ENCODE results near the gene PLEKHA3. TPM values are rescaled to one million over a fixed set of nuclear protein-coding genes. Genes with fewer than 3 reads are reported as not detected.
A peak's percentile ranks its signal among the peaks of the same experiment; 100 is the strongest.
"Not testable (repeated sequence)": the region's sequence is repeated elsewhere in the genome, so short reads cannot be mapped to it uniquely, and the experiment has no call there.

Gene PLEKHA3
- total RNA-seq, 2 experiments from 2014 or later: 28.9 to 29.4 TPM

GRCh38 chr2:178469219-178469849, 10.9 kb upstream of the PLEKHA3 start:
- peaks cover 4% of the 10 kb centered on the region for H3K36me3 Mint-ChIP-seq
- no peaks in the 10 kb centered on the region for H3K9me3 Mint-ChIP-seq
- no peak overlapping the region for H3K4me3 Mint-ChIP-seq
- no peak for DNase-seq
- no peaks in the 10 kb centered on the region for H3K27me3 Mint-ChIP-seq
- peaks cover 3% of the 10 kb centered on the region for H3K4me1 Mint-ChIP-seq
- ATAC-seq (ENCODE audit: low read depth): no peak
- POLR2A ChIA-PET: no interaction called here
- H3K27ac Mint-ChIP-seq: no peak overlapping the region

GRCh38 chr2:178471313-178471712, 8.9 kb upstream of the PLEKHA3 start:
- H3K36me3 Mint-ChIP-seq; H3K4me3 Mint-ChIP-seq; DNase-seq; H3K27me3 Mint-ChIP-seq; H3K9me3 Mint-ChIP-seq; ATAC-seq (ENCODE audit: low read depth); H3K27ac Mint-ChIP-seq; POLR2A ChIA-PET; H3K4me1 Mint-ChIP-seq: not testable (repeated sequence)

GRCh38 chr2:178473373-178473772, 6.9 kb upstream of the PLEKHA3 start:
- POLR2A ChIA-PET: no interaction called here
- H3K27me3 Mint-ChIP-seq: no peaks in the 10 kb centered on the region
- H3K36me3 Mint-ChIP-seq: peaks cover 2% of the 10 kb centered on the region
- ATAC-seq (ENCODE audit: low read depth): no peak
- no peak overlapping the region for H3K27ac Mint-ChIP-seq
- no peak for DNase-seq
- H3K9me3 Mint-ChIP-seq: no peaks in the 10 kb centered on the region
- H3K4me1 Mint-ChIP-seq: peaks cover 12% of the 10 kb centered on the region
- no peak overlapping the region for H3K4me3 Mint-ChIP-seq

- POLR2A ChIA-PET: no interaction called here
- H3K4me1 Mint-ChIP-seq: peaks cover 14% of the 10 kb centered on the region
- H3K4me3 Mint-ChIP-seq: no peak overlapping the region
- no peaks in the 10 kb centered on the region for H3K27me3 Mint-ChIP-seq
- ATAC-seq (ENCODE audit: low read depth) (no peak), DNase-seq (no peak)
- H3K27ac Mint-ChIP-seq: no peak overlapping the region
- no peaks in the 10 kb centered on the region for H3K9me3 Mint-ChIP-seq
- peaks cover 2% of the 10 kb centered on the region for H3K36me3 Mint-ChIP-seq
Observed at GRCh38 chr2:178473931-178474330, 6.3 kb upstream of the PLEKHA3 start.

GRCh38 chr2:178474560-178474959, 5.7 kb upstream of the PLEKHA3 start:
- H3K9me3 Mint-ChIP-seq: no peaks in the 10 kb centered on the region
- DNase-seq: no peak
- no peaks in the 10 kb centered on the region for H3K27me3 Mint-ChIP-seq
- H3K4me3 Mint-ChIP-seq: no peak overlapping the region
- POLR2A ChIA-PET: no interaction called here
- no peak overlapping the region for H3K27ac Mint-ChIP-seq
- H3K36me3 Mint-ChIP-seq: peaks cover 2% of the 10 kb centered on the region
- no peak for ATAC-seq (ENCODE audit: low read depth)
- H3K4me1 Mint-ChIP-seq: peaks cover 17% of the 10 kb centered on the region

GRCh38 chr2:178476477-178476876, 3.8 kb upstream of the PLEKHA3 start:
- H3K36me3 Mint-ChIP-seq: peaks cover 2% of the 10 kb centered on the region
- ATAC-seq (ENCODE audit: low read depth) (no peak), DNase-seq (no peak)
- peaks cover 22% of the 10 kb centered on the region for H3K4me1 Mint-ChIP-seq
- no peak overlapping the region for H3K27ac Mint-ChIP-seq
- no peak overlapping the region for H3K4me3 Mint-ChIP-seq
- no peaks in the 10 kb centered on the region for H3K27me3 Mint-ChIP-seq
- no peaks in the 10 kb centered on the region for H3K9me3 Mint-ChIP-seq
- POLR2A ChIA-PET: no interaction called here

- no peak for ATAC-seq (ENCODE audit: low read depth)
- no peak for DNase-seq
- Mint-ChIP-seq H3K4me1 (peaks cover 30% of the 10 kb centered on the region), H3K27ac (no peak overlapping the region), H3K27me3 (no peaks in the 10 kb centered on the region), H3K9me3 (no peaks in the 10 kb centered on the region), H3K36me3 (peaks cover 2% of the 10 kb centered on the region), H3K4me3 (peak overlapping the region; percentile 94)
- POLR2A ChIA-PET: no interaction called here
Observed at GRCh38 chr2:178477443-178478129, 2.7 kb upstream of the PLEKHA3 start.

- DNase-seq (no peak), ATAC-seq (ENCODE audit: low read depth) (no peak)
- POLR2A ChIA-PET: no interaction called here
- H3K27me3 Mint-ChIP-seq: no peaks in the 10 kb centered on the region
- peaks cover 34% of the 10 kb centered on the region for H3K4me1 Mint-ChIP-seq
- H3K27ac Mint-ChIP-seq: peak overlapping the region; percentile 99
- no peaks in the 10 kb centered on the region for H3K9me3 Mint-ChIP-seq
- peaks cover 2% of the 10 kb centered on the region for H3K36me3 Mint-ChIP-seq
- H3K4me3 Mint-ChIP-seq: peak overlapping the region; percentile 94
Observed at GRCh38 chr2:178478130-178478438, 2.2 kb upstream of the PLEKHA3 start.

- Mint-ChIP-seq H3K36me3 (peaks cover 2% of the 10 kb centered on the region), H3K4me3 (peak within 1 kb of the TSS; percentile 94), H3K9me3 (no peaks in the 10 kb centered on the region), H3K4me1 (peaks cover 31% of the 10 kb centered on the region), H3K27me3 (no peaks in the 10 kb centered on the region), H3K27ac (peak within 1 kb of the TSS; percentile 99)
- peak; percentile 68 for ATAC-seq (ENCODE audit: low read depth)
- peak; percentile 83 for DNase-seq
- POLR2A ChIA-PET: no interaction called here
Observed at GRCh38 chr2:178478439-178479274, 1.6 kb upstream of the PLEKHA3 start, which contains the start of gene FKBP7. Gene FKBP7, minus strand, starts transcription at chr2:178478600. Its CDS starts 101 bp downstream, at chr2:178478499.

- Mint-ChIP-seq H3K27ac (peak overlapping the region; percentile 99), H3K4me3 (peak overlapping the region; percentile 94), H3K27me3 (no peaks in the 10 kb centered on the region), H3K9me3 (no peaks in the 10 kb centered on the region), H3K36me3 (peaks cover 2% of the 10 kb centered on the region), H3K4me1 (peaks cover 31% of the 10 kb centered on the region)
- ATAC-seq (ENCODE audit: low read depth) (no peak), DNase-seq (no peak)
- POLR2A ChIA-PET: interaction anchor here (0.7 to 1.4 kb wide), 2 partner anchors 21 to 28 kb away, joined by 3 to 5 read pairs; partner anchors contain the start of genes PJVK and PRKRA
Observed at GRCh38 chr2:178479275-178479616, 1.0 kb upstream of the PLEKHA3 start.

- ATAC-seq (ENCODE audit: low read depth) (no peak), DNase-seq (no peak)
- POLR2A ChIA-PET: interaction anchor here (0.7 to 1.4 kb wide), 3 partner anchors 21 to 66 kb away, joined by 3 to 5 read pairs (median 5); partner anchors contain the start of genes PJVK and PRKRA
- Mint-ChIP-seq H3K36me3 (peaks cover 2% of the 10 kb centered on the region), H3K27me3 (no peaks in the 10 kb centered on the region), H3K27ac (peak overlapping the region; percentile 84), H3K9me3 (no peaks in the 10 kb centered on the region), H3K4me3 (peak overlapping the region; percentile 94), H3K4me1 (peaks cover 33% of the 10 kb centered on the region)
Observed at GRCh38 chr2:178479758-178480226, 465 bp upstream of the PLEKHA3 start.

GRCh38 chr2:178482437-178482836, 2.2 kb downstream of the PLEKHA3 start:
- DNase-seq (no peak), ATAC-seq (ENCODE audit: low read depth) (no peak)
- Mint-ChIP-seq H3K27me3 (no peaks in the 10 kb centered on the region), H3K9me3 (no peaks in the 10 kb centered on the region), H3K4me3 (peak overlapping the region; percentile 93), H3K4me1 (peaks cover 35% of the 10 kb centered on the region), H3K27ac (no peak overlapping the region), H3K36me3 (peaks cover 14% of the 10 kb centered on the region)
- POLR2A ChIA-PET: interaction anchor here (0.7 to 2.7 kb wide), 3 partner anchors 11 to 33 kb away, joined by 3 to 16 read pairs (median 3); partner anchors contain the start of genes PJVK and PRKRA

GRCh38 chr2:178484245-178485041, 4.2 kb downstream of the PLEKHA3 start:
- Mint-ChIP-seq H3K27me3 (no peaks in the 10 kb centered on the region), H3K4me1 (peaks cover 30% of the 10 kb centered on the region), H3K9me3 (no peaks in the 10 kb centered on the region), H3K27ac (no peak overlapping the region), H3K4me3 (no peak overlapping the region), H3K36me3 (peaks cover 24% of the 10 kb centered on the region)
- POLR2A ChIA-PET: no interaction called here
- DNase-seq (no peak), ATAC-seq (ENCODE audit: low read depth) (no peak)

Measured in activated naive CD8-positive, alpha-beta T cell treated with anti-CD3 and anti-CD28 coated beads, Interleukin-2, amount 10 ng/mL, durations not matched to agents 7 days and 5 days (primary cell).